ENCODE measurements around the gene FMOD.

DNA sequence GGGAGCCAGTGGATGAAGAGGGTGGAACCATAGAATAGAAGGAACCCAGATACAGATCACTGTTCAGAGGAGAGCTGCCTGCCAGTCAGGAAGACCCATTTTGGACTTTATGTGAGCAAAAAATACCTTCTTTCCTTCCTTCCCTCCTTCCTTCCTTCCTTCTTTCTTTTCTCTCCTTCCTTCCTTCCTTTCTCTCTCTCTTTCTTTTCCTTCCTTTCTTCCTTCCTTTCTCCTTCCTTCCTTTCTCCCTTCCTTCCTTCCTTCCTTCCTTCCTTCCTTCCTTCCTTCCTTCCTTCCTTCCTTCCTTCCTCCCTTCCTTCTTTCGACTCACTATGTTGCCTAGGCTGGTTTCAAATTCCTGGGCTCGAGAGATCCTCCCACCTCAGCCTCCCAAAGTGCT, 22.1 kb upstream of the FMOD start:
- TF ChIP-seq PRDM4 (tag by site-specific recombination; IDR thresholded peaks at IDR 0.05) (no peak), ZNF302 (tag by site-specific recombination; IDR thresholded peaks at IDR 0.05; ENCODE audit: low read depth) (no peak), CTCF (tag by site-specific recombination; IDR thresholded peaks at IDR 0.05) (no peak), ZNF202 (tag by site-specific recombination; IDR thresholded peaks at IDR 0.05; ENCODE audit: borderline replicate concordance) (no peak), MEIS1 (CRISPR knock-in tag; IDR thresholded peaks at IDR 0.05; ENCODE audit: borderline replicate concordance) (no peak), ZNF138 (tag by site-specific recombination; IDR thresholded peaks at IDR 0.05; ENCODE audit: borderline replicate concordance) (no peak), ZNF707 (tag by site-specific recombination; IDR thresholded peaks at IDR 0.05) (no peak), ZNF132 (tag by site-specific recombination; IDR thresholded peaks at IDR 0.05; ENCODE audit: borderline replicate concordance) (no peak), ZNF558 (tag by site-specific recombination; IDR thresholded peaks at IDR 0.05) (no peak), ZNF664 (tag by site-specific recombination; IDR thresholded peaks at IDR 0.05) (no peak)
- TF ChIP-seq, protein P1, sequence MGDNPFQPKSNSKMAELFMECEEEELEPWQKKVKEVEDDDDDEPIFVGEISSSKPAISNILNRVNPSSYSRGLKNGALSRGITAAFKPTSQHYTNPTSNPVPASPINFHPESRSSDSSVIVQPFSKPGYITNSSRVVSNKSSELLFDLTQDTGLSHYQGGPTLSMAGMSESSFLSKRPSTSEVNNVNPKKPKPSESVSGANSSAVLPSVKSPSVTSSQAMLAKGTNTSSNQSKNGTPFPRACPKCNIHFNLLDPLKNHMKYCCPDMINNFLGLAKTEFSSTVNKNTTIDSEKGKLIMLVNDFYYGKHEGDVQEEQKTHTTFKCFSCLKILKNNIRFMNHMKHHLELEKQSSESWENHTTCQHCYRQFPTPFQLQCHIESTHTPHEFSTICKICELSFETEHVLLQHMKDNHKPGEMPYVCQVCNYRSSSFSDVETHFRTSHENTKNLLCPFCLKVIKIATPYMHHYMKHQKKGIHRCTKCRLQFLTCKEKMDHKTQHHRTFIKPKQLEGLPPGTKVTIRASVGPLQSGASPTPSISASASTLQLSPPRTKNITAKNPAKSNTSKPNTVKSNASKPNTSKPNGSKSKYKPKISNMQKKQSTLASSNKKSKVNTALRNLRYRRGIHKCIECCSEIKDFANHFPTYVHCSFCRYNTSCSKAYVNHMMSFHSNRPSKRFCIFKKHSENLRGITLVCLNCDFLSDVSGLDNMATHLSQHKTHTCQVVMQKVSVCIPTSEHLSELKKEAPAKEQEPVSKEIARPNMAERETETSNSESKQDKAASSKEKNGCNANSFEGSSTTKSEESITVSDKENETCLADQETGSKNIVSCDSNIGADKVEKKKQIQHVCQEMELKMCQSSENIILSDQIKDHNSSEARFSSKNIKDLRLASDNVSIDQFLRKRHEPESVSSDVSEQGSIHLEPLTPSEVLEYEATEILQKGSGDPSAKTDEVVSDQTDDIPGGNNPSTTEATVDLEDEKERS (tag by site-specific recombination; IDR thresholded peaks at IDR 0.05), result no peak
- TF ChIP-seq, protein P2, sequence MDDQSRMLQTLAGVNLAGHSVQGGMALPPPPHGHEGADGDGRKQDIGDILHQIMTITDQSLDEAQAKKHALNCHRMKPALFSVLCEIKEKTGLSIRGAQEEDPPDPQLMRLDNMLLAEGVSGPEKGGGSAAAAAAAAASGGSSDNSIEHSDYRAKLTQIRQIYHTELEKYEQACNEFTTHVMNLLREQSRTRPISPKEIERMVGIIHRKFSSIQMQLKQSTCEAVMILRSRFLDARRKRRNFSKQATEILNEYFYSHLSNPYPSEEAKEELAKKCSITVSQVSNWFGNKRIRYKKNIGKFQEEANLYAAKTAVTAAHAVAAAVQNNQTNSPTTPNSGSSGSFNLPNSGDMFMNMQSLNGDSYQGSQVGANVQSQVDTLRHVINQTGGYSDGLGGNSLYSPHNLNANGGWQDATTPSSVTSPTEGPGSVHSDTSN (CRISPR knock-in tag; IDR thresholded peaks at IDR 0.05), result no peak
